Fibroblast of lung (primary cell): Measurements from ENCODE around the gene EIF4B. TPM values are rescaled to one million over a fixed set of nuclear protein-coding genes. Genes with fewer than 3 reads are reported as not detected.

Experiments
- DNase-seq, 2 donors: peaks; one replicate each; pipeline versions ENCODE4 v3.0.0 to v3.0.0-alpha.2; 2010; ENCODE audit warnings: low read depth in 2 of 2
- H2AFZ ChIP-seq: 2 replicates; pipeline ENCODE4 v1.5.1; 2012; ENCODE audit warnings: low read length, control low read depth, inconsistent platforms
- H3K27ac ChIP-seq: 2 replicates; pipeline ENCODE4 v1.5.1; 2011; ENCODE audit warnings: low read length, control low read depth; ENCODE audit not compliant: insufficient read depth
- H3K27me3 ChIP-seq: 2 replicates; pipeline ENCODE4 v1.5.1; 2011; ENCODE audit warnings: mild to moderate bottlenecking, low read length; ENCODE audit not compliant: control insufficient read depth, insufficient read depth
- H3K36me3 ChIP-seq: 2 replicates; pipeline ENCODE4 v1.5.1; 2011; ENCODE audit warnings: low read length; ENCODE audit not compliant: control insufficient read depth, insufficient read depth
- H3K4me1 ChIP-seq: 2 replicates; pipeline ENCODE4 v1.5.1; 2011; ENCODE audit warnings: low read length; ENCODE audit not compliant: control insufficient read depth, insufficient read depth; ENCODE audit errors: extremely low read depth
- H3K4me2 ChIP-seq: 2 replicates; pipeline ENCODE4 v1.5.1; 2011; ENCODE audit warnings: low read length, control low read depth; ENCODE audit not compliant: insufficient read depth; ENCODE audit errors: extremely low read depth
- H3K4me3 ChIP-seq, 4 experiments: fragments of 200-600 bp in 1 of 4; sonication (generic) in 1 of 4; replicated peaks in 1 of 4; 2 replicates each; pipeline ENCODE4 v1.5.1; 2011 to 2016; ENCODE audit warnings: low read length in 4 of 4, low read depth in 3 of 4, mild to moderate bottlenecking in 3 of 4, control low read depth in 2 of 4, inconsistent platforms in 1 of 4, mixed read lengths in 1 of 4; ENCODE audit not compliant: insufficient read depth in 1 of 4; ENCODE audit errors: control extremely low read depth in 1 of 4
- H3K79me2 ChIP-seq: 2 replicates; pipeline ENCODE4 v1.5.1; 2012; ENCODE audit warnings: mild to moderate bottlenecking, low read length, inconsistent platforms; ENCODE audit not compliant: control insufficient read depth, insufficient read depth
- H3K9ac ChIP-seq: 2 replicates; pipeline ENCODE4 v1.5.1; 2011; ENCODE audit warnings: mild to moderate bottlenecking, low read length, control low read depth; ENCODE audit not compliant: insufficient read depth
- H3K9me3 ChIP-seq: 2 replicates; pipeline ENCODE4 v1.5.1; 2012; ENCODE audit warnings: low read depth, low read length; ENCODE audit not compliant: control insufficient read depth, insufficient read depth
- H4K20me1 ChIP-seq: 2 replicates; pipeline ENCODE4 v1.5.1; 2011; ENCODE audit warnings: low read length; ENCODE audit not compliant: control insufficient read depth, insufficient read depth; ENCODE audit errors: extremely low read depth
- CTCF ChIP-seq, 2 donors: IDR thresholded peaks in 1 of 2; conservative IDR thresholded peaks in 1 of 2; 1 replicate in 1 of 2; 2 replicates in 1 of 2; pipeline ENCODE4 v1.5.1; 2011 to 2012; ENCODE audit warnings: low read length in 2 of 2, control low read depth in 1 of 2, inconsistent platforms in 1 of 2, low read depth in 1 of 2, mild to moderate bottlenecking in 1 of 2
- EZH2 ChIP-seq: IDR thresholded peaks from 2 replicates; pipeline ENCODE4 v1.5.1; 2012; ENCODE audit warnings: low read length, control low read depth, mild to moderate bottlenecking; ENCODE audit errors: missing control alignments
- polyA plus RNA-seq, 2 donors: library from polyadenylated mRNA; depleted of rRNA in 1 of 2; stranded (reverse) in 1 of 2; unstranded in 1 of 2; fragments of >200 nt; gene quantifications; 2 replicates each; pipeline ENCODE4 v1.2.1, GENCODE V29; 2011 to 2012; ENCODE audit warnings: missing spikeins in 1 of 2
- total RNA-seq: library from RNA; depleted of rRNA; stranded (reverse); fragments of >200 nt; gene quantifications from 2 replicates; pipeline ENCODE4 v1.2.1, GENCODE V29; 2014

Gene EIF4B
- total and polyA plus RNA-seq, 2 donors (not counting 1 experiment from before 2014, with no cell fraction given) = 466 to 1,180 TPM

GRCh38 chr12:53059434-53060063, 53.3 kb downstream of the EIF4B start:
- Histone ChIP-seq H2AFZ (no peak overlapping the region), H3K27ac (no peak overlapping the region), H3K36me3 (peaks cover 55% of the 10 kb centered on the region), H3K27me3 (no peaks in the 10 kb centered on the region), H3K4me1 (peaks cover 35% of the 10 kb centered on the region), H3K79me2 (no peaks in the 10 kb centered on the region), H3K4me3 (no peak overlapping the region), H3K9ac (no peak overlapping the region), H3K4me2 (no peak overlapping the region), H4K20me1 (no peaks in the 10 kb centered on the region), H3K9me3 (no peaks in the 10 kb centered on the region)
- no peak for DNase-seq
- no peak for TF ChIP-seq EZH2

- Histone ChIP-seq H3K36me3 (peaks cover 57% of the 10 kb centered on the region), H3K27me3 (no peaks in the 10 kb centered on the region), H3K79me2 (no peaks in the 10 kb centered on the region), H3K27ac (no peak overlapping the region), H3K4me1 (peaks cover 41% of the 10 kb centered on the region), H3K4me2 (no peak overlapping the region), H3K9me3 (no peaks in the 10 kb centered on the region), H3K4me3 (no peak overlapping the region), H2AFZ (no peak overlapping the region), H4K20me1 (no peaks in the 10 kb centered on the region), H3K9ac (no peak overlapping the region)
- TF ChIP-seq EZH2 (no peak), CTCF (conservative IDR thresholded peaks at IDR 0.05 in 1 of 2, IDR thresholded peaks at IDR 0.05 in 1 of 2; ENCODE audit: low read depth in 1 of 2, low read length in 2 of 2) (no peak)
- no peak for DNase-seq
Measured at GRCh38 chr12:53060064-53060720, 53.9 kb downstream of the EIF4B start.

GRCh38 chr12:53060721-53061276, 54.5 kb downstream of the EIF4B start:
- no peaks in the 10 kb centered on the region for H3K79me2 ChIP-seq
- no peak overlapping the region for H2AFZ ChIP-seq
- TF ChIP-seq EZH2 = no peak
- no peak for TF ChIP-seq CTCF (conservative IDR thresholded peaks at IDR 0.05 in 1 of 2, IDR thresholded peaks at IDR 0.05 in 1 of 2; ENCODE audit: low read depth in 1 of 2, low read length in 2 of 2)
- DNase-seq = no peak
- no peaks in the 10 kb centered on the region for H3K9me3 ChIP-seq
- H3K4me2 ChIP-seq = no peak overlapping the region
- peaks cover 52% of the 10 kb centered on the region for H3K36me3 ChIP-seq
- H3K27me3 ChIP-seq = no peaks in the 10 kb centered on the region
- H3K27ac ChIP-seq = no peak overlapping the region
- H4K20me1 ChIP-seq = no peaks in the 10 kb centered on the region
- H3K9ac ChIP-seq = no peak overlapping the region
- H3K4me1 ChIP-seq = peaks cover 45% of the 10 kb centered on the region
- no peak overlapping the region for H3K4me3 ChIP-seq
